HG02588 (cell line): ENCODE data around the gene SSTR3.
"Not testable (repeated sequence)": the region's sequence is repeated elsewhere in the genome, so short reads cannot be mapped to it uniquely, and the experiment has no call there.

Experiments
- ATAC-seq: cut with Tn5 transposase; IDR thresholded peaks from one replicate; pipeline ENCODE4 v1.9.1; 2021; ENCODE audit warnings: mild to moderate bottlenecking, moderate library complexity; ENCODE audit not compliant: unreplicated experiment

The SSTR3 gene

DNA sequence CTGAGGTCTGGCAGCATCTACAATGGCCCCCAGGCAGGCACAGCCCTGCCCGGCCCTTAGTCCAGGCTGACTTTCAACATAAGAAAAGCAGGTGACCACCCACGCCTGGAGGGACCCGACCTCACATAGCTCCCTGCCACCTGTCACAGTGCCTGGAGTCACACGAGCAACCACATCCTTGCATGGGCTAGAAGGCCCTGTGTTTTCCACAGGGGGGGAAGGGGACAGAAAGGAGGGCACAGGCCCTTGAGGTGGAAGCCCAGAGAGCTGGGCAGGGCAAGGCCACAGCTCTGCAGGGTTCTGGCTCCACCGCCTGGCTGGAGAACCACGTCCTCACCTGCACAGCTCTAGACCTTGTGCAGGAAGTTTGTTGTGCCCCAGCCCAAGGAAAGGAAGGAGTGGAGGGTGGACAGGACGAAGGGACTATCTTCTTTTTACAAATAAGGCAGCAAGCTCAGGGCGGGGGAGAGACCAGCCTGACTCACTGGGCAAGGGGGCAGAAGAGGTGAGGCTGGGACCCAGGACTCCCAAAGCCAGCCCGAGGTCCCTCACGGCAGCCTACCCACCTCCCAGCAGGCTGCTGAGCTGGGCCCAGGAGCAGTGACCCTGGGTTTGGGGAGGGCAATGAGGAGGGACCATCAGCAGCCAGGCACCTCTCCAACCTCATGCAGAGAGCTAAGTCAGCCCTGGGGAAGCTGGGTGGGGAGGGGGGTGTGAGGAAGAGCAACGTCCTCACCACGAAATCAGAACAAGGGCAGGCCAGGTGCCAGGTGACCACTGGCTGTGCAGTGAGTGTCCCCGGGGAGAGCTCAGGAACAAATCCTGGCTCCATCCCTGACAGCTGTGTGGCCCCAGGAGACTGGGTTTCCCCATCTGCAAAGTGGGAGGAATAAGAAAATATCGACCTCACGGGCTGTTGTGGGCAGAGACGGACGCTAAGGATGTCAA, 28.6 kb downstream of the SSTR3 start:
- ATAC-seq = no peak

- ATAC-seq = no peak
These were observed 29.4 kb downstream of the SSTR3 start for GRCh38 chr22:37182949-37183245.

GRCh38 chr22:37182101-37182948, 30.0 kb downstream of the SSTR3 start:
- no peak for ATAC-seq

DNA sequence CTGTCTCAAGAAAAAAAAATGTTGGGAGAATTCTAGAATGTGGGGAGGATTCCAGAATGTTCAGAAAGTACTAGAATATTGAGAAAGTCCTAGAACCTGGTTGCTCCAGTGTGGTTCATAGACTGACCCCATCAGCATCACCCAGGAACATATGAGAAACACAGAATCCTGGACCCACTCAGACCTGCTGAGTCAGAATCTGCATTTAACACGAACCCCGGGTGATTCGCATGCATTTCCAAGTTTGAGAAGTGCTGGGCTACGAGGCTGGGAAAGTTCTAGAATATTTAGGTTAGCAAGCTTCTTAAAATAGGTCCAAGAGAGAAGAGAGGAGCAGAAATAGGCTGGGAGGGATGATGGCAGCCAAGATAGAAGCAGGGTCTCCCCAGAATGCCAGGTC, 30.6 kb downstream of the SSTR3 start:
- ATAC-seq = no peak

GRCh38 chr22:37180531-37181231, 31.6 kb downstream of the SSTR3 start:
- ATAC-seq = no peak

DNA sequence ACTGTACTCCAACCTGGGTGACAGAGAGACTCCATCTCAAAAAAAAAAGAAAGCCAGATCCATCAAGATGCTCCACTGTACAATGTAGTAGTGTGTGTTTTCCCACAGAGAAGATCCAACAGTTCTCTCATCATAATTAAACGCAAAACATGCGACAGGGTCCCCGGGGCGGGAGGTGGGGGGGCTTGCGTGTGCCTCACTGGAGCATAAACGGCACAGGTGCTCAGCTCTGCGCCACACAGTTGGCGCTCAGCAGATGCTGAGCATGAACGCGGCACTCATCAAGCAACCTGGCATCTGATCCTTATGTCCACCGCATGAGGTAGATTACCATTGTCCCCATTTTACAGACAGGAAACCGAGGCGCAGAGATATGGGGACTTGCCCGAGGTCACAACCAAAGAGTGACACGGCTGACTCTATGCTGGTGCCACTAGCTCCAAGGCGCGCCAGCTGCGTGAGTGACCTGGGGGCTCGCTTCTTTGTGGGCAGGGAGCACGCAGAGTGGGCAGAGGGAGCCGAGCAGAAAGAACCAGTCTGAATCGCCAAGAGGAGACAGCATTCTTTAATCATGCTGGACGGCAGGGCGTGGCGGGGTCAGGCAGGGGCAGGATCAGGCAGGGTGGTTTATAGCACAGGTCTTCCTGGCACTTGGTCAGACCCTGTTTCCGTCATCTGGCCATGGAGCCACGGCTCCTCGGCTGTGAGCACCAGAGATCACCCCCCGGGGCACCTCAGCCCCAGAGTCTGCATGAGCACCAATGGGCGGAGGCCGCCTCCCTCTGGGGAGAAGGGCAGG, 32.5 kb downstream of the SSTR3 start:
- no peak for ATAC-seq

- no peak for ATAC-seq
These were observed 33.2 kb downstream of the SSTR3 start for GRCh38 chr22:37179126-37179470.

DNA sequence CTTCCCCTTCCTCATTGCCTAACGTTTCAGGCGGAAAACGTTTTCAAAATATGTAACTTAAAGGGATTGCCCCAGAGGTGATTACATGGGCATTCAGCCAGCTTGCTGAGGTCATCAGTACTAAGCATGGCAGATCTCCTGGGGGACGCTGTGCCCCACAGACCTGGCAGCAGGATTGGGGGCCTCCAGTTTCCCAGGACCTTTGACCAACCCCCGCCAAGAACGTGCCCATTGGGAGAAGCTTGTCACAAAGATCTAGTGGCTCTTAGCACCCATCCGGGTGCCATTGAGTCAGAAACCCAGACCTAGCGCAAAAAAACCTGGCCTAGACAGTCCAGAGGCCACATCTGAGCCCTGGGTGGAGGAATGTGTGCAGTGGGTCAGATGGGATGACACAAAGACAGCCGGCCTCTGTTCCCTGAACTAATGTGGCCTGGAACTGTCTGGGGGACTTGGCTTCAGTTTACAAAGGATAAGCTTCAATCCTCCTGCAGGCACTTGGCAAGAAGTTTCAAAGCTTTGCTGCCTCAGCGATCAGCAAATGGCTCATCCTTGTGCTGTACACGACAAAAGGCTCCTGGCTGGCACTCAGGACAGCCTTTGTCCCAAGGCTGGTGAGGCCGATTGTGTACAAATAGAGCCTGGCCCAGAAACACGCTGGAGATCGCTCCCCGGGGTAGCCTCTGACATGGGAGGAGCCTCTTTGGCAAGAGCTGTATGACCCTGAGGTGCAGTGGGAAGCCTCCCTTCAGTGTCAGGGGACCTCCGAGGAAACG, 33.7 kb downstream of the SSTR3 start:
- ATAC-seq = no peak

DNA sequence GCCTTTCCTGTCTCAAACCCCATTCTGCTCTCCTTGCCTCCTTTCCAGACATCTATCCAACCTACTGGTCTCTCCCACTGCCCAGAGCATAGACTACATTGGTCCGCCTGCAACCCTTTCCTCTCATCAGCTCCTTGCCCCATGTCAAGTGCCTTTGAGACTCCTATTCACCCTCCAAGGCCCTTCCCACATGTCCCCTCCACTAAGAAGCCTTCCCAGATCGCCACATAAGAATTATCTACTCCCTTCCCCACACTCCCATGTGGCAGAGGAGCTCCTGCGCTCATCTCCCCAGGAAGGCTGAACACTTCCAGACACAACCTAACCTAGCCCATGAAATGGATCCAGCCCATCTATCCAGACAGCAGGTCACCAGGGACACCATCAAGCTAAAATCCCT, 34.5 kb downstream of the SSTR3 start:
- ATAC-seq = no peak

- no peak for ATAC-seq
These were observed 35.1 kb downstream of the SSTR3 start for GRCh38 chr22:37177221-37177620.

GRCh38 chr22:37176464-37177061, 35.7 kb downstream of the SSTR3 start:
- no peak for ATAC-seq

- no peak for ATAC-seq
These were observed 36.6 kb downstream of the SSTR3 start for GRCh38 chr22:37175414-37176281.

- ATAC-seq = no peak
These were observed 37.3 kb downstream of the SSTR3 start for GRCh38 chr22:37174964-37175363.

DNA sequence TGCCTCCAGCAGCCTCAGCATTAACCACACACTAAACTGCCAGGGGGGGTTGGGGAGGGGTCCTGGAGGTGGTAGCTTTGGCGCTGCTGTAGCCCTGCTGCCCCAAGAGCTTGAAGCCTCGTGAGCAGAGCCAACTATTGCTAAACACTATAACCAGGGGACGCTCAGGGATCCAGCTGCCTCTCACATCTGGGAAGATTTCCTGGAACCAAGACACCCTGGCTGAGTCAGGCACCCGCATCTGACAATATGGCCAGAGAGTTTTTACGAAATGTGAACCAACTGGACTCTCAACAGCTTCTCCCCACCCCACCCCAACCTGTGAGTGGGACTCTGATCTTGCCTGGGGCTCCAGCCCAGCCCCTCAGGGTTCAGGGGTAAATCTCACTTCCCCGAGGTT, 38.6 kb downstream of the SSTR3 start:
- no peak for ATAC-seq

GRCh38 chr22:37172266-37173245, 39.7 kb downstream of the SSTR3 start:
- no peak for ATAC-seq

DNA sequence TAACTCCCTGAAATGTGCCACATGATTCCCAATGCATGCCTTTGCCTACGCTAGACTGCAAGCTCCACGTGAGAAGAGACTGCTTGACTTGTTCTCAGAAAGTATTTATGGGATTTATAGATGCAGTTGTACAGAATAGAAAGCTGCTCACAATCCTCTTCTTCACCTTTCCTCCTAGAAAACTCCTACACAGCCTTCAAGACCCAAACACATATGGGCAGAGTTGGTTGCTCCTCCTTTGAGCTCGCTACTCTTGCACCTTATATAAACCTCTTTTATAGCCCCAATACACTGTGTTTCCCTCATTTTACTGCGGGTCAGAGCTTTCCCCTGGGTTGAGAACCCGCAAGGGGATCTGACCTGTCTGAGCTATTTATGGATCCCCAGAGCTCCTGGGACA, 40.6 kb downstream of the SSTR3 start:
- ATAC-seq = no peak

- ATAC-seq = not testable (repeated sequence)
These were observed 41.4 kb downstream of the SSTR3 start for GRCh38 chr22:37170689-37171405.
